GM13976 (cell line): Measurements from ENCODE around the gene NID2.

ENCODE experiments used
- DNase-seq: peaks from one replicate; pipeline ENCODE4 v3.0.0; 2012; ENCODE audit warnings: low spot score
- in situ Hi-C: fragments of 300-500 bp; cut with MboI; formaldehyde crosslinking; loops from one replicate; pipeline ENCODE4 v1.12.0; 2022; ENCODE audit warnings: low sequenced_read_pairs, mixed read lengths, inconsistent platforms; ENCODE audit not compliant: unreplicated experiment
- TF ChIP-seq, protein P1 (sequence below): IDR thresholded peaks from 2 replicates; pipeline ENCODE4 v1.5.1; 2012; ENCODE audit warnings: borderline replicate concordance, mild to moderate bottlenecking; ENCODE audit not compliant: insufficient read depth; ENCODE audit errors: extremely low read depth, missing control alignments, control extremely low read depth

Gene NID2

GRCh38 chr14:52002542-52002941 is 66.3 kb downstream of the NID2 start:
- DNase-seq = no peak
- TF ChIP-seq, protein P1, sequence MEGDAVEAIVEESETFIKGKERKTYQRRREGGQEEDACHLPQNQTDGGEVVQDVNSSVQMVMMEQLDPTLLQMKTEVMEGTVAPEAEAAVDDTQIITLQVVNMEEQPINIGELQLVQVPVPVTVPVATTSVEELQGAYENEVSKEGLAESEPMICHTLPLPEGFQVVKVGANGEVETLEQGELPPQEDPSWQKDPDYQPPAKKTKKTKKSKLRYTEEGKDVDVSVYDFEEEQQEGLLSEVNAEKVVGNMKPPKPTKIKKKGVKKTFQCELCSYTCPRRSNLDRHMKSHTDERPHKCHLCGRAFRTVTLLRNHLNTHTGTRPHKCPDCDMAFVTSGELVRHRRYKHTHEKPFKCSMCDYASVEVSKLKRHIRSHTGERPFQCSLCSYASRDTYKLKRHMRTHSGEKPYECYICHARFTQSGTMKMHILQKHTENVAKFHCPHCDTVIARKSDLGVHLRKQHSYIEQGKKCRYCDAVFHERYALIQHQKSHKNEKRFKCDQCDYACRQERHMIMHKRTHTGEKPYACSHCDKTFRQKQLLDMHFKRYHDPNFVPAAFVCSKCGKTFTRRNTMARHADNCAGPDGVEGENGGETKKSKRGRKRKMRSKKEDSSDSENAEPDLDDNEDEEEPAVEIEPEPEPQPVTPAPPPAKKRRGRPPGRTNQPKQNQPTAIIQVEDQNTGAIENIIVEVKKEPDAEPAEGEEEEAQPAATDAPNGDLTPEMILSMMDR = no peak
- in situ Hi-C loops = no loop called here

DNA sequence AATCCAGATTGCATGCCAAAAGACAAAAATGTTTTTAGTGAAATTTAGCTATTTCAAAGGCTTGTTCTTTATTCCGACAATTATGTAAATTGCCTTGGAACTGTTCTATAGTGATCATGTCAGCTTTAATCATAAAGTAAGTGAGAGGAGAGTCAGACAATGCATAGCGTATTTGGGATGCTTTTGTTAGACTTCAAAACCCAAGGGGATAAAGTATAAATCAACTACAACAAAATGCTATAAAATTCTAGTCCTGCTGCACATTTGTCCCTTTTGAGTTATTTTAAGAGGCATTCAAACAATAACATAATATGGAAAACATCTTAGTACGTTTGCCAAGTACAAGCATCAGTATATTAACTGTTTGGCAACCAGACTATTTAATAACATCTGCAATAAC is 68.2 kb downstream of the NID2 start:
- DNase-seq = no peak
- in situ Hi-C loops = no loop called here
- TF ChIP-seq, protein P1 = no peak

DNA sequence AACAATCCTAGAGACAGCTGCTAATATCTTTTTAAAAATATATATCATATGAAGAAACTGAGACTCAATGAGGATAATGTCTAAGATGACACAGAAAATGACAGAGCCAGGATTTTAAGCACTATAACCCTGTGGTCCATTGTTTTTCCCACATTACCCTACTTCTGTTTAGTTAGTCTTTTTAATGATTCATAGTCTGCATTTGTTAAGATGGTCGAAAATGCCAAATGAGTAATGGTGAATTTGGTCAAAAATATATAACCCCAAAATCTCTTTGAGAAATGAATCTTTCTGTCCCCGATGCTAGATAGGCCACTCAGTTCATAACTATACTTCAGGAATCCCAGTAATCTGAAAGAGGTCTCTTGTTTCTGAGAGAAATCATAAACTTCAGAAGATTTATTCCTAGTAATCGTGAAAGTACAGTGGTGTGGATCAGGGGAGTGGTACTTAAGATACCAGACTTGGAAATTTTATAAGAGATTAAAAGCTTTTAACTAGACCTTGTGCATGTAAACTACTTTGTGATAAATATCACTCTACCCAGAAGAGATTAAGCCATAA is 68.8 kb downstream of the NID2 start:
- in situ Hi-C loops = no loop called here
- DNase-seq = no peak
- TF ChIP-seq, protein P1 = no peak

DNA sequence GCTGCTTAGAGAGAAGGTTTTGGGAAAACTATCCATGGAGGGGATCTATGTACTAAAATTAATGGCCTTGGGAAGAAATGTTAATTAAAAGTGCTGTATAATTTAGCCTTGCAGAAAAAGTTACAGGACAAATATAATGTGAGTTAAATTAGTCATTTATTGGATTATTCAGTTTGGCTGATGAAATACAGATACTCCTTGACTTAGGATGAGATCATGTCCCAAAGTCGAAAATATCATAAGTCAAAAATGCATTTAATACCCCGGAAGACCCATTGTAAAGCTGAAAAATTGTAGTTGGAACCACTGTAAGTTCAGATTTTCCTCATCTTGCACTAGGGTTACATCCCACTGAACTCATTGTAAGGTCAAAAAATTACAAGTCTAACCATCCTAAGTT is 69.8 kb downstream of the NID2 start:
- TF ChIP-seq, protein P1 = no peak
- DNase-seq = no peak
- in situ Hi-C loops = no loop called here

- TF ChIP-seq, protein P1 = no peak
- DNase-seq = no peak
- in situ Hi-C loops = no loop called here
These were observed 70.5 kb downstream of the NID2 start for GRCh38 chr14:51998348-51998747.

GRCh38 chr14:51996148-51996746 is 72.6 kb downstream of the NID2 start:
- in situ Hi-C loops = no loop called here
- DNase-seq = no peak
- TF ChIP-seq, protein P1 = no peak
